ENCODE measurements around the gene HNRNPUL1. TPM values are rescaled to one million over a fixed set of nuclear protein-coding genes. Genes with fewer than 3 reads are reported as not detected.

The HNRNPUL1 gene
- total and polyA plus RNA-seq, 10 of the 15 experiments (the other 5 are each of a cell fraction or from before 2014, with no cell fraction given): 11.1 to 276 (median 117) TPM

- TF ChIP-seq ZNF207 (IDR thresholded peaks at IDR 0.05; ENCODE audit: borderline replicate concordance) (no peak), DPF2 (IDR thresholded peaks at IDR 0.05) (peak; percentile 84), EP300 (IDR thresholded peaks at IDR 0.05; ENCODE audit: borderline replicate concordance in 1 of 2, control insufficient read depth in 1 of 2, low read depth in 2 of 2, low read length in 2 of 2) (peak in 1 of 2 experiments; percentile 27; a peak in 1 of 4 replicates), TCF12 (IDR thresholded peaks at IDR 0.05; ENCODE audit: low read depth, low read length) (0 out of 2 replicates have a peak, but pooled peaks have one; percentile 46), SMARCA5 (IDR thresholded peaks at IDR 0.05) (peak; percentile 51; the same call in 1 of the 2 replicates), RFX5 (IDR thresholded peaks at IDR 0.05; ENCODE audit: low read depth, low read length) (no peak), BHLHE40 (IDR thresholded peaks at IDR 0.05; ENCODE audit: borderline replicate concordance in 1 of 2, low read depth in 2 of 2, low read length in 1 of 2) (peak; percentile 62 to 68; a peak in 3 of 4 replicates), JUND (IDR thresholded peaks at IDR 0.05; ENCODE audit: low read depth, low read length) (no peak), JUNB (IDR thresholded peaks at IDR 0.05) (no peak), CHD2 (IDR thresholded peaks at IDR 0.05; ENCODE audit: borderline replicate concordance, low read depth, low read length) (peak; percentile 72), TCF3 (IDR thresholded peaks at IDR 0.05; ENCODE audit: borderline replicate concordance, insufficient read depth, low read depth, low read length) (peak; percentile 62; the same call in 1 of the 2 replicates), ATF3 (IDR thresholded peaks at IDR 0.05; ENCODE audit: borderline replicate concordance, extremely low read depth, low read depth, low read length) (no peak), ATF7 (IDR thresholded peaks at IDR 0.05; ENCODE audit: low read depth) (peak; percentile 48; the same call in 1 of the 2 replicates), IKZF1 (conservative IDR thresholded peaks at IDR 0.05) (peak; percentile 82), MAX (IDR thresholded peaks at IDR 0.05; ENCODE audit: low read depth, low read length) (no peak), SMC3 (IDR thresholded peaks at IDR 0.05; ENCODE audit: borderline replicate concordance, low read length) (peak; percentile 64), RUNX3 (IDR thresholded peaks at IDR 0.05; ENCODE audit: low read length) (peak; percentile 85), MYC (IDR thresholded peaks at IDR 0.05; ENCODE audit: insufficient read depth, insufficient read length, insufficient replicate concordance, low read length, severe bottlenecking) (no peak), NR2F1 (conservative IDR thresholded peaks at IDR 0.05) (peak; percentile 65), REST (IDR thresholded peaks at IDR 0.05; ENCODE audit: low read depth, low read length) (no peak)
- TF ChIP-seq, protein P1, sequence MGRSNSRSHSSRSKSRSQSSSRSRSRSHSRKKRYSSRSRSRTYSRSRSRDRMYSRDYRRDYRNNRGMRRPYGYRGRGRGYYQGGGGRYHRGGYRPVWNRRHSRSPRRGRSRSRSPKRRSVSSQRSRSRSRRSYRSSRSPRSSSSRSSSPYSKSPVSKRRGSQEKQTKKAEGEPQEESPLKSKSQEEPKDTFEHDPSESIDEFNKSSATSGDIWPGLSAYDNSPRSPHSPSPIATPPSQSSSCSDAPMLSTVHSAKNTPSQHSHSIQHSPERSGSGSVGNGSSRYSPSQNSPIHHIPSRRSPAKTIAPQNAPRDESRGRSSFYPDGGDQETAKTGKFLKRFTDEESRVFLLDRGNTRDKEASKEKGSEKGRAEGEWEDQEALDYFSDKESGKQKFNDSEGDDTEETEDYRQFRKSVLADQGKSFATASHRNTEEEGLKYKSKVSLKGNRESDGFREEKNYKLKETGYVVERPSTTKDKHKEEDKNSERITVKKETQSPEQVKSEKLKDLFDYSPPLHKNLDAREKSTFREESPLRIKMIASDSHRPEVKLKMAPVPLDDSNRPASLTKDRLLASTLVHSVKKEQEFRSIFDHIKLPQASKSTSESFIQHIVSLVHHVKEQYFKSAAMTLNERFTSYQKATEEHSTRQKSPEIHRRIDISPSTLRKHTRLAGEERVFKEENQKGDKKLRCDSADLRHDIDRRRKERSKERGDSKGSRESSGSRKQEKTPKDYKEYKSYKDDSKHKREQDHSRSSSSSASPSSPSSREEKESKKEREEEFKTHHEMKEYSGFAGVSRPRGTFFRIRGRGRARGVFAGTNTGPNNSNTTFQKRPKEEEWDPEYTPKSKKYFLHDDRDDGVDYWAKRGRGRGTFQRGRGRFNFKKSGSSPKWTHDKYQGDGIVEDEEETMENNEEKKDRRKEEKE (IDR thresholded peaks at IDR 0.05): no peak
Measured at GRCh38 chr19:41353466-41354342, 89.5 kb downstream of the HNRNPUL1 start, which contains the start of gene TGFB1 (continued).
